Natural killer cell (primary cell): ENCODE results near the gene DLAT. TPM values are rescaled to one million over a fixed set of nuclear protein-coding genes. Genes with fewer than 3 reads are reported as not detected.

Experiments used
- ATAC-seq, 3 donors: fragments of 150-1000 bp in 2 of 3; fragments of 200-7000 bp in 1 of 3; cut with Tn5 transposase; 1 replicate in 1 of 3; 2 replicates in 2 of 3; pipeline ENCODE4 v1.10.0; 2021; ENCODE audit warnings: mild to moderate bottlenecking in 2 of 3, moderate library complexity in 2 of 3
- DNase-seq, 2 donors: peaks; one replicate each; pipeline versions ENCODE4 v3.0.0 to v3.0.0-alpha.2; 2013 to 2021; ENCODE audit warnings: mixed read lengths in 1 of 2
- H3K27ac ChIP-seq: one replicate; pipeline ENCODE4 v1.5.1; 2013; ENCODE audit warnings: mild to moderate bottlenecking, low read length
- H3K27me3 ChIP-seq: one replicate; pipeline ENCODE4 v1.6.1; 2013; ENCODE audit warnings: low read length; ENCODE audit not compliant: control insufficient read depth, insufficient read depth
- H3K36me3 ChIP-seq: one replicate; pipeline ENCODE4 v1.6.1; 2013; ENCODE audit warnings: low read length; ENCODE audit not compliant: control insufficient read depth, insufficient read depth
- H3K4me1 ChIP-seq: one replicate; pipeline ENCODE4 v1.6.1; 2013; ENCODE audit warnings: low read length; ENCODE audit not compliant: control insufficient read depth, insufficient read depth
- H3K4me3 ChIP-seq: one replicate; pipeline ENCODE4 v1.5.1; 2013; ENCODE audit warnings: low read length
- H3K9me3 ChIP-seq: one replicate; pipeline ENCODE4 v1.6.1; 2013; ENCODE audit warnings: low read length; ENCODE audit not compliant: control insufficient read depth, insufficient read depth
- H3K27ac Mint-ChIP-seq, 2 donors: one replicate each; pipeline ENCODE4 v1.8.0; 2022; ENCODE audit warnings: mild to moderate bottlenecking in 2 of 2, mixed read lengths in 2 of 2, moderate library complexity in 1 of 2
- H3K27me3 Mint-ChIP-seq, 2 donors: one replicate each; pipeline ENCODE4 v1.8.0; 2022; ENCODE audit warnings: low read depth in 2 of 2, mixed read lengths in 2 of 2
- H3K36me3 Mint-ChIP-seq: one replicate; pipeline ENCODE4 v1.8.0; 2022; ENCODE audit warnings: mixed read lengths
- H3K4me1 Mint-ChIP-seq, 2 donors: one replicate each; pipeline ENCODE4 v1.8.0; 2022; ENCODE audit warnings: mixed read lengths in 2 of 2
- H3K4me3 Mint-ChIP-seq: one replicate; pipeline ENCODE4 v1.8.0; 2022; ENCODE audit warnings: mild to moderate bottlenecking, moderate library complexity, mixed read lengths
- H3K9me3 Mint-ChIP-seq, 2 donors: one replicate each; pipeline ENCODE4 v1.8.0; 2022; ENCODE audit warnings: mixed read lengths in 2 of 2
- CTCF ChIP-seq: fragments of 200-600 bp; IDR thresholded peaks from one replicate; pipeline ENCODE4 v1.8.0; 2022; ENCODE audit warnings: antibody characterized with exemption
- WGBS: methylation state at CpG from one replicate; pipeline ENCODE4 v1.1.7; 2013; ENCODE audit warnings: missing lambda C conversion rate; ENCODE audit not compliant: insufficient coverage; 5-methylcytosine and 5-hydroxymethylcytosine counted together
- intact Hi-C: fragments of 100-400 bp; cut with micrococcal nuclease; formaldehyde crosslinking; loops from one replicate; pipeline ENCODE4 v1.14.2; 2022
- total RNA-seq, 4 donors: library from RNA; stranded (reverse); fragments of 120-200 nt in 1 of 4; gene quantifications; one replicate each; pipeline versions ENCODE4 v1.2.3 to v1.2.4, GENCODE V29; 2013 to 2022

DLAT gene
- total RNA-seq, 3 donors from 2014 or later (not counting 1 experiment from before 2014, with no cell fraction given), result 12.6 to 16.2 (median 15.5) TPM

GRCh38 chr11:112097734-112098528, 72.7 kb downstream of the DLAT start:
- H3K4me1 ChIP-seq, result no peaks in the 10 kb centered on the region
- no peaks in the 10 kb centered on the region for H3K9me3 ChIP-seq
- H3K36me3 Mint-ChIP-seq, result no peaks in the 10 kb centered on the region
- WGBS, result 99% methylated on average over 9 of the region's 11 CpGs
- TF ChIP-seq CTCF, result no peak
- intact Hi-C loops, result no loop called here
- ATAC-seq, result no peak
- DNase-seq, result no peak
- peaks cover 4 to 5% of the 10 kb centered on the region in 2 donors for H3K4me1 Mint-ChIP-seq
- no peaks in the 10 kb centered on the region for H3K9me3 Mint-ChIP-seq
- H3K27me3 ChIP-seq, result no peaks in the 10 kb centered on the region
- no peak overlapping the region for H3K4me3 Mint-ChIP-seq
- no peak overlapping the region for H3K27ac ChIP-seq
- H3K27me3 Mint-ChIP-seq, result no peaks in the 10 kb centered on the region
- peaks cover 27% of the 10 kb centered on the region for H3K36me3 ChIP-seq
- no peak overlapping the region for H3K4me3 ChIP-seq
- H3K27ac Mint-ChIP-seq, result no peak overlapping the region

DNA sequence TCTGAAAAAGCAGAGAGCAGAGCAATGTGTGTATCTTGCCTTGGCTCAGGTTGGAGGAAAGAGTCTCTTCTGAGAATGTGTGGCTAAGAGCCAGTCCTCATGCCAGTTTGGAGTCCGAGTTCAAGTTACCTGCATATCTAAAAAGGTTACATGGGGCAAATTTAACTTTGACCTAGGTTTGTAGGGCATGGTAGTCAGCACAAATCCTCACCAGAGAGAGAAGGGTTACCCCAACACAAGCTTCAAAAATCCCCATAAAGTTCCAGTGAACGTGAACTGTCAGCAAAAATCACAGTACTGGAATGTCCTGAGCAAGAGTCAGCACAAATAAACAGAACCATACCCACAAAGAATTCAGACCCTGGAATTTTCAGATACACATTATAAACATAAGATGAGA, 75.3 kb downstream of the DLAT start:
- ATAC-seq (no peak), DNase-seq (no peak)
- Mint-ChIP-seq H3K36me3 (no peaks in the 10 kb centered on the region), H3K27me3 (no peaks in the 10 kb centered on the region), H3K4me1 (peaks cover 4 to 5% of the 10 kb centered on the region in 2 donors), H3K9me3 (no peaks in the 10 kb centered on the region), H3K27ac (no peak overlapping the region), H3K4me3 (no peak overlapping the region)
- Histone ChIP-seq H3K27me3 (no peaks in the 10 kb centered on the region), H3K27ac (no peak overlapping the region), H3K9me3 (no peaks in the 10 kb centered on the region), H3K4me1 (no peaks in the 10 kb centered on the region), H3K4me3 (no peak overlapping the region), H3K36me3 (peaks cover 12% of the 10 kb centered on the region)
- TF ChIP-seq CTCF, result no peak
- WGBS, result 87% methylated on average over 2 of the region's 2 CpGs
- intact Hi-C loops, result no loop called here

GRCh38 chr11:112103446-112103845, 78.2 kb downstream of the DLAT start:
- Mint-ChIP-seq H3K36me3 (no peaks in the 10 kb centered on the region), H3K4me3 (no peak overlapping the region), H3K4me1 (no peaks in the 10 kb centered on the region), H3K27ac (no peak overlapping the region), H3K27me3 (no peaks in the 10 kb centered on the region), H3K9me3 (no peaks in the 10 kb centered on the region)
- Histone ChIP-seq H3K4me3 (no peak overlapping the region), H3K27me3 (no peaks in the 10 kb centered on the region), H3K27ac (no peak overlapping the region), H3K9me3 (no peaks in the 10 kb centered on the region), H3K36me3 (no peaks in the 10 kb centered on the region), H3K4me1 (no peaks in the 10 kb centered on the region)
- ATAC-seq (no peak), DNase-seq (no peak)
- intact Hi-C loops, result no loop called here
- TF ChIP-seq CTCF, result no peak
- WGBS, result 94% methylated on average over 6 of the region's 6 CpGs

DNA sequence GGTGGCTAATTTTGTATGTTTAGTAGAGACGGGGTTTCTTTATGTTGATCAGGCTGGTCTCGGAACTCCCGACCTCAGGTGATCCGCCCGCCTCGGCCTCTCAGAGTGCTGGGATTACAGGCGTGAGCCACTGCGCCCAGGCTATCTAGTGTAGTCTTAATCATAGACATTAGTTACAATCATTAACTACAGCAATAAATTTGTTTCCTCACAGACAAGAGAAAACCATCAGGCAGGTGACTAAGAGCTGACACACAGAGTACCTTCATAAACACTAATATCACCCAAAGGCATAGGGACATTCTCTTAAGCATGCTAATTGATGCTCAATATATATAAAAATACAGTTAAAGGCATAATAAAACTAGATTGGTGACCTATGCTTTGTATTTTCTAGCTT, 80.9 kb downstream of the DLAT start:
- no peak overlapping the region for H3K27ac ChIP-seq
- Mint-ChIP-seq H3K4me1 (no peaks in the 10 kb centered on the region), H3K9me3 (no peaks in the 10 kb centered on the region), H3K4me3 (no peak overlapping the region), H3K36me3 (no peaks in the 10 kb centered on the region), H3K27ac (no peak overlapping the region), H3K27me3 (no peaks in the 10 kb centered on the region)
- DNase-seq (no peak), ATAC-seq (no peak)
- WGBS, result 97% methylated on average over 8 of the region's 8 CpGs
- no peaks in the 10 kb centered on the region for H3K36me3 ChIP-seq
- no peak overlapping the region for H3K4me3 ChIP-seq
- intact Hi-C loops, result no loop called here
- H3K9me3 ChIP-seq, result no peaks in the 10 kb centered on the region
- H3K4me1 ChIP-seq, result no peaks in the 10 kb centered on the region
- no peak for TF ChIP-seq CTCF
- H3K27me3 ChIP-seq, result no peaks in the 10 kb centered on the region
